WTC11 (cell line): ENCODE data around the gene KRT79.

Experiments
- JUN ChIP-seq: sonication (generic); formaldehyde crosslinking; IDR thresholded peaks from 2 replicates; pipeline ENCODE4 v1.8.0; 2023; ENCODE audit warnings: mild to moderate bottlenecking, missing genetic modification reagents
- MAX ChIP-seq: sonication (generic); formaldehyde crosslinking; IDR thresholded peaks from 2 replicates; pipeline ENCODE4 v1.8.0; 2022; ENCODE audit warnings: mild to moderate bottlenecking, missing genetic modification reagents
- SMAD4 ChIP-seq: sonication (generic); formaldehyde crosslinking; IDR thresholded peaks from 2 replicates; pipeline ENCODE4 v1.8.0; 2022; ENCODE audit warnings: mild to moderate bottlenecking, missing genetic modification reagents
- STAT6 ChIP-seq: sonication (generic); formaldehyde crosslinking; conservative IDR thresholded peaks from 2 replicates; pipeline ENCODE4 v1.8.1; 2023; ENCODE audit warnings: mild to moderate bottlenecking, low read depth, missing genetic modification reagents, moderate library complexity
- ZNF416 ChIP-seq: fragments of 250-450 bp; sonication (Bioruptor Pico); IDR thresholded peaks from 2 replicates; pipeline ENCODE4 v1.9.0; 2021; ENCODE audit warnings: mild to moderate bottlenecking, inconsistent platforms
- TF ChIP-seq, protein P1 (sequence below): fragments of 200-600 bp; IDR thresholded peaks from 2 replicates; pipeline ENCODE4 v1.8.0; 2022; ENCODE audit warnings: antibody characterized with exemption
- TF ChIP-seq, protein P2 (sequence below): sonication (generic); formaldehyde crosslinking; IDR thresholded peaks from 2 replicates; pipeline ENCODE4 v1.8.1; 2023; ENCODE audit warnings: mild to moderate bottlenecking, missing genetic modification reagents, moderate library complexity
- TF ChIP-seq, protein P3 (sequence below): sonication (generic); formaldehyde crosslinking; IDR thresholded peaks from 2 replicates; pipeline ENCODE4 v1.8.1; 2023; ENCODE audit warnings: mild to moderate bottlenecking, moderate library complexity, missing genetic modification reagents
- TF ChIP-seq, protein P4 (sequence below): sonication (generic); formaldehyde crosslinking; IDR thresholded peaks from 2 replicates; pipeline ENCODE4 v1.8.1; 2023; ENCODE audit warnings: mild to moderate bottlenecking, missing genetic modification reagents, moderate library complexity

- TF ChIP-seq, protein P1, sequence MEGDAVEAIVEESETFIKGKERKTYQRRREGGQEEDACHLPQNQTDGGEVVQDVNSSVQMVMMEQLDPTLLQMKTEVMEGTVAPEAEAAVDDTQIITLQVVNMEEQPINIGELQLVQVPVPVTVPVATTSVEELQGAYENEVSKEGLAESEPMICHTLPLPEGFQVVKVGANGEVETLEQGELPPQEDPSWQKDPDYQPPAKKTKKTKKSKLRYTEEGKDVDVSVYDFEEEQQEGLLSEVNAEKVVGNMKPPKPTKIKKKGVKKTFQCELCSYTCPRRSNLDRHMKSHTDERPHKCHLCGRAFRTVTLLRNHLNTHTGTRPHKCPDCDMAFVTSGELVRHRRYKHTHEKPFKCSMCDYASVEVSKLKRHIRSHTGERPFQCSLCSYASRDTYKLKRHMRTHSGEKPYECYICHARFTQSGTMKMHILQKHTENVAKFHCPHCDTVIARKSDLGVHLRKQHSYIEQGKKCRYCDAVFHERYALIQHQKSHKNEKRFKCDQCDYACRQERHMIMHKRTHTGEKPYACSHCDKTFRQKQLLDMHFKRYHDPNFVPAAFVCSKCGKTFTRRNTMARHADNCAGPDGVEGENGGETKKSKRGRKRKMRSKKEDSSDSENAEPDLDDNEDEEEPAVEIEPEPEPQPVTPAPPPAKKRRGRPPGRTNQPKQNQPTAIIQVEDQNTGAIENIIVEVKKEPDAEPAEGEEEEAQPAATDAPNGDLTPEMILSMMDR = no peak
- TF ChIP-seq, protein P2, sequence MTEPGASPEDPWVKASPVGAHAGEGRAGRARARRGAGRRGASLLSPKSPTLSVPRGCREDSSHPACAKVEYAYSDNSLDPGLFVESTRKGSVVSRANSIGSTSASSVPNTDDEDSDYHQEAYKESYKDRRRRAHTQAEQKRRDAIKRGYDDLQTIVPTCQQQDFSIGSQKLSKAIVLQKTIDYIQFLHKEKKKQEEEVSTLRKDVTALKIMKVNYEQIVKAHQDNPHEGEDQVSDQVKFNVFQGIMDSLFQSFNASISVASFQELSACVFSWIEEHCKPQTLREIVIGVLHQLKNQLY (CRISPR knock-in tag) = no peak
- TF ChIP-seq, protein P3, sequence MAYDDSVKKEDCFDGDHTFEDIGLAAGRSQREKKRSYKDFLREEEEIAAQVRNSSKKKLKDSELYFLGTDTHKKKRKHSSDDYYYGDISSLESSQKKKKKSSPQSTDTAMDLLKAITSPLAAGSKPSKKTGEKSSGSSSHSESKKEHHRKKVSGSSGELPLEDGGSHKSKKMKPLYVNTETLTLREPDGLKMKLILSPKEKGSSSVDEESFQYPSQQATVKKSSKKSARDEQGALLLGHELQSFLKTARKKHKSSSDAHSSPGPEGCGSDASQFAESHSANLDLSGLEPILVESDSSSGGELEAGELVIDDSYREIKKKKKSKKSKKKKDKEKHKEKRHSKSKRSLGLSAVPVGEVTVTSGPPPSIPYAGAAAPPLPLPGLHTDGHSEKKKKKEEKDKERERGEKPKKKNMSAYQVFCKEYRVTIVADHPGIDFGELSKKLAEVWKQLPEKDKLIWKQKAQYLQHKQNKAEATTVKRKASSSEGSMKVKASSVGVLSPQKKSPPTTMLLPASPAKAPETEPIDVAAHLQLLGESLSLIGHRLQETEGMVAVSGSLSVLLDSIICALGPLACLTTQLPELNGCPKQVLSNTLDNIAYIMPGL (CRISPR knock-in tag) = no peak
- TF ChIP-seq SMAD4 (CRISPR knock-in tag) (no peak), MAX (no peak), ZNF416 (CRISPR knock-in tag) (no peak), STAT6 (no peak), JUN (no peak)
- TF ChIP-seq, protein P4, sequence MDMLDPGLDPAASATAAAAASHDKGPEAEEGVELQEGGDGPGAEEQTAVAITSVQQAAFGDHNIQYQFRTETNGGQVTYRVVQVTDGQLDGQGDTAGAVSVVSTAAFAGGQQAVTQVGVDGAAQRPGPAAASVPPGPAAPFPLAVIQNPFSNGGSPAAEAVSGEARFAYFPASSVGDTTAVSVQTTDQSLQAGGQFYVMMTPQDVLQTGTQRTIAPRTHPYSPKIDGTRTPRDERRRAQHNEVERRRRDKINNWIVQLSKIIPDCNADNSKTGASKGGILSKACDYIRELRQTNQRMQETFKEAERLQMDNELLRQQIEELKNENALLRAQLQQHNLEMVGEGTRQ = no peak
These were observed 56.5 kb downstream of the KRT79 start for GRCh38 chr12:52777566-52777965.
